Posterior cingulate gyrus (tissue), 11 donors: Measurements from ENCODE around the gene JMJD1C.
"Not testable (repeated sequence)": the region's sequence is repeated elsewhere in the genome, so short reads cannot be mapped to it uniquely, and the experiment has no call there.

Experiments used
- DNase-seq, 10 donors: peaks; one replicate each; pipeline versions ENCODE4 v3.0.0 to v3.0.0-alpha.2; 2020 to 2021; ENCODE audit warnings: mixed read lengths in 3 of 10
- intact Hi-C: fragments of 100-400 bp; cut with DNase I; formaldehyde crosslinking; loops from one replicate; pipeline ENCODE4 v1.15.1; 2023

Gene JMJD1C

GRCh38 chr10:63155388-63156020 lies 310.3 kb downstream of the JMJD1C start:
- intact Hi-C loops, result loop anchor here (5.0 kb wide), 1 partner anchor 563 kb away; no protein-coding TSS in a partner anchor
- DNase-seq, result no peak

GRCh38 chr10:63154546-63155387 lies 311.0 kb downstream of the JMJD1C start:
- no peak for DNase-seq
- intact Hi-C loops, result loop anchor here (5.0 kb wide), 1 partner anchor 562 kb away; no protein-coding TSS in a partner anchor

GRCh38 chr10:63153868-63154545 lies 311.8 kb downstream of the JMJD1C start:
- intact Hi-C loops, DNase-seq: not testable (repeated sequence)

- intact Hi-C loops, result no loop called here
- no peak for DNase-seq
Observed at GRCh38 chr10:63150745-63151144, 315.0 kb downstream of the JMJD1C start.

GRCh38 chr10:63146503-63146902 lies 319.3 kb downstream of the JMJD1C start:
- intact Hi-C loops, result no loop called here
- no peak for DNase-seq

- no peak for DNase-seq
- intact Hi-C loops, result no loop called here
Observed at GRCh38 chr10:63145782-63146181, 320.0 kb downstream of the JMJD1C start.

- intact Hi-C loops, result no loop called here
- DNase-seq, result no peak
Observed at GRCh38 chr10:63143987-63144386, 321.8 kb downstream of the JMJD1C start.

GRCh38 chr10:63142136-63142535 lies 323.6 kb downstream of the JMJD1C start:
- intact Hi-C loops, result no loop called here
- no peak for DNase-seq

GRCh38 chr10:63140077-63140476 lies 325.7 kb downstream of the JMJD1C start:
- DNase-seq, result no peak
- intact Hi-C loops, result no loop called here

- DNase-seq, result no peak
- intact Hi-C loops, result loop anchor here (10.0 kb wide), 1 partner anchor 333 kb away; the partner anchor contains the start of gene ADO
Observed at GRCh38 chr10:63137306-63137705, 328.5 kb downstream of the JMJD1C start.

- no peak for DNase-seq
- intact Hi-C loops, result loop anchor here (10.0 kb wide), 1 partner anchor 329 kb away; the partner anchor contains the start of gene ADO
Observed at GRCh38 chr10:63133821-63134557, 331.8 kb downstream of the JMJD1C start.

- DNase-seq, result peak; percentile 84 to 99 (median 94)
- intact Hi-C loops, result loop anchor here (10.0 kb wide), 1 partner anchor 328 kb away; the partner anchor contains the start of gene ADO
Observed at GRCh38 chr10:63133056-63133820, 332.5 kb downstream of the JMJD1C start, which contains the start of gene NRBF2. Gene NRBF2 (plus strand): TSS chr10:63133328. CDS start chr10:63133471, 143 bp downstream.

- DNase-seq, result no peak
- intact Hi-C loops, result loop anchor here (10.0 kb wide), 1 partner anchor 328 kb away; the partner anchor contains the start of gene ADO
Observed at GRCh38 chr10:63132651-63133055, 333.1 kb downstream of the JMJD1C start.

GRCh38 chr10:63129888-63130287 lies 335.9 kb downstream of the JMJD1C start:
- intact Hi-C loops, result loop anchor here (10.0 kb wide), 1 partner anchor 325 kb away; the partner anchor contains the start of gene ADO

GRCh38 chr10:63128443-63128842 lies 337.3 kb downstream of the JMJD1C start:
- intact Hi-C loops, result no loop called here

More at GRCh38 chr10:63129888-63130287, 335.9 kb downstream of the JMJD1C start:
- no peak for DNase-seq

GRCh38 chr10:63125459-63125858 lies 340.3 kb downstream of the JMJD1C start:
- intact Hi-C loops, result no loop called here
- no peak for DNase-seq

More at GRCh38 chr10:63128443-63128842, 337.3 kb downstream of the JMJD1C start:
- DNase-seq, result no peak

GRCh38 chr10:63123727-63124362 lies 341.9 kb downstream of the JMJD1C start:
- no peak for DNase-seq
- intact Hi-C loops, result no loop called here

- DNase-seq, result no peak
- intact Hi-C loops, result no loop called here
Observed at GRCh38 chr10:63120554-63120953, 345.2 kb downstream of the JMJD1C start.

- DNase-seq, result no peak
- intact Hi-C loops, result no loop called here
Observed at GRCh38 chr10:63119041-63119440, 346.7 kb downstream of the JMJD1C start.
